ENCODE data around the gene UQCRC1.

The UQCRC1 gene

GRCh38 chr3:48601622-48601994, 7.8 kb downstream of the UQCRC1 start:
- no peak overlapping the region for H3K23ac ChIP-seq (ENCODE audit: low read length in 2 of 2)
- WGBS = 93% methylated on average over 2 of the region's 2 CpGs
- H4K91ac ChIP-seq (ENCODE audit: low read length) = no peak overlapping the region

GRCh38 chr3:48600711-48601621, 8.5 kb downstream of the UQCRC1 start:
- no peak overlapping the region for H2AFZ ChIP-seq (ENCODE audit: low read depth, low read length)
- H3K4ac ChIP-seq (ENCODE audit: low read depth in 1 of 2, low read length in 2 of 2) = no peak overlapping the region
- no peak overlapping the region for H3K4me2 ChIP-seq (ENCODE audit: low read length, poor library complexity, severe bottlenecking)
- WGBS = 98% methylated on average over 19 of the region's 19 CpGs
- no peak overlapping the region for H2BK12ac ChIP-seq (ENCODE audit: low read length in 2 of 2)
- H2BK15ac ChIP-seq (ENCODE audit: low read depth, poor library complexity, severe bottlenecking) = peak overlapping the region; percentile 45
- no peak overlapping the region for H3K14ac ChIP-seq (ENCODE audit: low read length in 2 of 2)
- no peak overlapping the region for H3K27ac ChIP-seq (ENCODE audit: low read length, poor library complexity, severe bottlenecking)
- no peaks in the 10 kb centered on the region for H3K9me3 ChIP-seq (ENCODE audit: control insufficient read depth, low read length)
- peak overlapping the region; percentile 5 for H2AK5ac ChIP-seq (ENCODE audit: low read length, severe bottlenecking)
- peaks cover 28% of the 10 kb centered on the region for H3K79me1 ChIP-seq (replicated peaks; ENCODE audit: low read length, poor library complexity, severe bottlenecking)
- no peak overlapping the region for H3K23ac ChIP-seq (ENCODE audit: low read length in 2 of 2)
- no peak overlapping the region for H2BK120ac ChIP-seq (ENCODE audit: low read depth, low read length)
- H3K18ac ChIP-seq (ENCODE audit: low read depth in 1 of 2, low read length in 2 of 2) = no peak overlapping the region
- no peaks in the 10 kb centered on the region for H3K27me3 ChIP-seq (ENCODE audit: control insufficient read depth in 1 of 2, insufficient read depth in 1 of 2, low read length in 2 of 2)
- no peak for DNase-seq
- no peak overlapping the region for H3K9ac ChIP-seq (ENCODE audit: low read length)
- H3K4me1 ChIP-seq (ENCODE audit: control insufficient read depth, insufficient read depth, low read depth, low read length) = peaks cover 56% of the 10 kb centered on the region
- peak overlapping the region; percentile 71 for H4K91ac ChIP-seq (ENCODE audit: low read length)
- no peak overlapping the region for H2BK5ac ChIP-seq (ENCODE audit: low read depth, low read length, poor library complexity, severe bottlenecking)
- H4K8ac ChIP-seq (ENCODE audit: low read length) = no peak overlapping the region
- H3K36me3 ChIP-seq (ENCODE audit: control insufficient read depth in 1 of 2, insufficient read depth in 2 of 2, low read depth in 1 of 2, low read length in 2 of 2) = peaks cover 75 to 85% of the 10 kb centered on the region in 2 experiments
- H3K4me3 ChIP-seq (ENCODE audit: insufficient read depth in 1 of 2, low read depth in 1 of 2, low read length in 2 of 2) = no peak overlapping the region

More at GRCh38 chr3:48601622-48601994, 7.8 kb downstream of the UQCRC1 start:
- Histone ChIP-seq H3K4me2 (ENCODE audit: low read length, poor library complexity, severe bottlenecking) (no peak overlapping the region), H2AK5ac (ENCODE audit: low read length, severe bottlenecking) (no peak overlapping the region), H3K18ac (ENCODE audit: low read depth in 1 of 2, low read length in 2 of 2) (no peak overlapping the region), H3K4ac (ENCODE audit: low read depth in 1 of 2, low read length in 2 of 2) (no peak overlapping the region), H3K14ac (ENCODE audit: low read length in 2 of 2) (no peak overlapping the region), H2BK12ac (ENCODE audit: low read length in 2 of 2) (no peak overlapping the region), H3K27ac (ENCODE audit: low read length, poor library complexity, severe bottlenecking) (no peak overlapping the region), H2BK15ac (ENCODE audit: low read depth, poor library complexity, severe bottlenecking) (no peak overlapping the region), H3K36me3 (ENCODE audit: control insufficient read depth in 1 of 2, insufficient read depth in 2 of 2, low read depth in 1 of 2, low read length in 2 of 2) (peaks cover 79 to 84% of the 10 kb centered on the region in 2 experiments), H2BK5ac (ENCODE audit: low read depth, low read length, poor library complexity, severe bottlenecking) (no peak overlapping the region), H3K79me1 (replicated peaks; ENCODE audit: low read length, poor library complexity, severe bottlenecking) (peaks cover 28% of the 10 kb centered on the region), H4K8ac (ENCODE audit: low read length) (no peak overlapping the region), H3K4me1 (ENCODE audit: control insufficient read depth, insufficient read depth, low read depth, low read length) (peaks cover 50% of the 10 kb centered on the region), H3K4me3 (ENCODE audit: insufficient read depth in 1 of 2, low read depth in 1 of 2, low read length in 2 of 2) (no peak overlapping the region), H3K27me3 (ENCODE audit: control insufficient read depth in 1 of 2, insufficient read depth in 1 of 2, low read length in 2 of 2) (no peaks in the 10 kb centered on the region), H3K9me3 (ENCODE audit: control insufficient read depth, low read length) (no peaks in the 10 kb centered on the region), H2BK120ac (ENCODE audit: low read depth, low read length) (no peak overlapping the region), H2AFZ (ENCODE audit: low read depth, low read length) (no peak overlapping the region), H3K9ac (ENCODE audit: low read length) (no peak overlapping the region)
- no peak for DNase-seq

GRCh38 chr3:48599509-48600285, 9.7 kb downstream of the UQCRC1 start:
- H3K27ac ChIP-seq (ENCODE audit: low read length, poor library complexity, severe bottlenecking) = peak overlapping the region; percentile 91
- no peak overlapping the region for H2AFZ ChIP-seq (ENCODE audit: low read depth, low read length)
- peak overlapping the region; percentile 73 for H2BK120ac ChIP-seq (ENCODE audit: low read depth, low read length)
- H3K36me3 ChIP-seq (ENCODE audit: control insufficient read depth in 1 of 2, insufficient read depth in 2 of 2, low read depth in 1 of 2, low read length in 2 of 2) = peaks cover 62 to 72% of the 10 kb centered on the region in 2 experiments
- peak overlapping the region; percentile 49 for H2AK5ac ChIP-seq (ENCODE audit: low read length, severe bottlenecking)
- H2BK12ac ChIP-seq (ENCODE audit: low read length in 2 of 2) = peak overlapping the region; percentile 92 to 95
- H4K91ac ChIP-seq (ENCODE audit: low read length) = peak overlapping the region; percentile 98
- H3K23ac ChIP-seq (ENCODE audit: low read length in 2 of 2) = no peak overlapping the region
- H3K4me1 ChIP-seq (ENCODE audit: control insufficient read depth, insufficient read depth, low read depth, low read length) = peaks cover 65% of the 10 kb centered on the region
- no peak overlapping the region for H2BK15ac ChIP-seq (ENCODE audit: low read depth, poor library complexity, severe bottlenecking)
- H3K18ac ChIP-seq (ENCODE audit: low read depth in 1 of 2, low read length in 2 of 2) = peak overlapping the region; percentile 81 to 92
- peak overlapping the region; percentile 88 for H4K8ac ChIP-seq (ENCODE audit: low read length)
- H3K9me3 ChIP-seq (ENCODE audit: control insufficient read depth, low read length) = no peaks in the 10 kb centered on the region
- H3K27me3 ChIP-seq (ENCODE audit: control insufficient read depth in 1 of 2, insufficient read depth in 1 of 2, low read length in 2 of 2) = no peaks in the 10 kb centered on the region
- peak overlapping the region; percentile 79 to 87 for H3K4ac ChIP-seq (ENCODE audit: low read depth in 1 of 2, low read length in 2 of 2)
- H3K4me3 ChIP-seq (ENCODE audit: insufficient read depth in 1 of 2, low read depth in 1 of 2, low read length in 2 of 2) = peak overlapping the region in 1 of 2 experiments; percentile 12
- no peak overlapping the region for H3K4me2 ChIP-seq (ENCODE audit: low read length, poor library complexity, severe bottlenecking)
- H3K79me1 ChIP-seq (replicated peaks; ENCODE audit: low read length, poor library complexity, severe bottlenecking) = peaks cover 22% of the 10 kb centered on the region
- H3K9ac ChIP-seq (ENCODE audit: low read length) = peak overlapping the region; percentile 65
- no peak overlapping the region for H2BK5ac ChIP-seq (ENCODE audit: low read depth, low read length, poor library complexity, severe bottlenecking)
- DNase-seq = no peak
- 98% methylated on average over 7 of the region's 12 CpGs for WGBS
- no peak overlapping the region for H3K14ac ChIP-seq (ENCODE audit: low read length in 2 of 2)

- H4K91ac ChIP-seq (ENCODE audit: low read length) = peak overlapping the region; percentile 98
- H3K4me3 ChIP-seq (ENCODE audit: insufficient read depth in 1 of 2, low read depth in 1 of 2, low read length in 2 of 2) = peak overlapping the region in 1 of 2 experiments; percentile 12
- H3K27ac ChIP-seq (ENCODE audit: low read length, poor library complexity, severe bottlenecking) = peak overlapping the region; percentile 91
- peak overlapping the region; percentile 81 to 92 for H3K18ac ChIP-seq (ENCODE audit: low read depth in 1 of 2, low read length in 2 of 2)
- H2BK12ac ChIP-seq (ENCODE audit: low read length in 2 of 2) = peak overlapping the region; percentile 92 to 95
- H2BK5ac ChIP-seq (ENCODE audit: low read depth, low read length, poor library complexity, severe bottlenecking) = no peak overlapping the region
- H3K4me1 ChIP-seq (ENCODE audit: control insufficient read depth, insufficient read depth, low read depth, low read length) = peaks cover 71% of the 10 kb centered on the region
- H3K27me3 ChIP-seq (ENCODE audit: control insufficient read depth in 1 of 2, insufficient read depth in 1 of 2, low read length in 2 of 2) = no peaks in the 10 kb centered on the region
- peak overlapping the region; percentile 4 for H3K4me2 ChIP-seq (ENCODE audit: low read length, poor library complexity, severe bottlenecking)
- no peak overlapping the region for H2AFZ ChIP-seq (ENCODE audit: low read depth, low read length)
- peak overlapping the region; percentile 73 for H2BK120ac ChIP-seq (ENCODE audit: low read depth, low read length)
- peak overlapping the region; percentile 88 for H4K8ac ChIP-seq (ENCODE audit: low read length)
- peaks cover 19% of the 10 kb centered on the region for H3K79me1 ChIP-seq (replicated peaks; ENCODE audit: low read length, poor library complexity, severe bottlenecking)
- H2BK15ac ChIP-seq (ENCODE audit: low read depth, poor library complexity, severe bottlenecking) = peak overlapping the region; percentile 85
- peak overlapping the region; percentile 79 to 87 for H3K4ac ChIP-seq (ENCODE audit: low read depth in 1 of 2, low read length in 2 of 2)
- peak overlapping the region in 1 of 2 experiments; percentile 55 for H3K14ac ChIP-seq (ENCODE audit: low read length in 2 of 2)
- H3K9ac ChIP-seq (ENCODE audit: low read length) = peak overlapping the region; percentile 65
- WGBS = 90% methylated on average over 11 of the region's 11 CpGs
- no peaks in the 10 kb centered on the region for H3K9me3 ChIP-seq (ENCODE audit: control insufficient read depth, low read length)
- H3K36me3 ChIP-seq (ENCODE audit: control insufficient read depth in 1 of 2, insufficient read depth in 2 of 2, low read depth in 1 of 2, low read length in 2 of 2) = peaks cover 56 to 66% of the 10 kb centered on the region in 2 experiments
- H3K23ac ChIP-seq (ENCODE audit: low read length in 2 of 2) = no peak overlapping the region
- H2AK5ac ChIP-seq (ENCODE audit: low read length, severe bottlenecking) = peak overlapping the region; percentile 49
- DNase-seq = no peak
These were observed 10.4 kb downstream of the UQCRC1 start for GRCh38 chr3:48599077-48599501.

Measured in mesenchymal stem cell (in vitro differentiated cells and primary cell).